ENCODE measurements around the gene CAMK2D.

CAMK2D gene

GRCh38 chr4:113525521-113525920, 236.0 kb downstream of the CAMK2D start:
- no peaks in the 10 kb centered on the region for H3K27me3 ChIP-seq (replicated peaks; ENCODE audit: control insufficient read depth, insufficient read depth, low read length)
- no peak overlapping the region for H3K4me3 ChIP-seq (replicated peaks; ENCODE audit: low read depth, low read length)
- DNase-seq (ENCODE audit: extremely low read depth, insufficient read length): no peak
- no peaks in the 10 kb centered on the region for H3K36me3 ChIP-seq (ENCODE audit: control insufficient read depth, insufficient read depth, low read length)
- TF ChIP-seq, protein P1, sequence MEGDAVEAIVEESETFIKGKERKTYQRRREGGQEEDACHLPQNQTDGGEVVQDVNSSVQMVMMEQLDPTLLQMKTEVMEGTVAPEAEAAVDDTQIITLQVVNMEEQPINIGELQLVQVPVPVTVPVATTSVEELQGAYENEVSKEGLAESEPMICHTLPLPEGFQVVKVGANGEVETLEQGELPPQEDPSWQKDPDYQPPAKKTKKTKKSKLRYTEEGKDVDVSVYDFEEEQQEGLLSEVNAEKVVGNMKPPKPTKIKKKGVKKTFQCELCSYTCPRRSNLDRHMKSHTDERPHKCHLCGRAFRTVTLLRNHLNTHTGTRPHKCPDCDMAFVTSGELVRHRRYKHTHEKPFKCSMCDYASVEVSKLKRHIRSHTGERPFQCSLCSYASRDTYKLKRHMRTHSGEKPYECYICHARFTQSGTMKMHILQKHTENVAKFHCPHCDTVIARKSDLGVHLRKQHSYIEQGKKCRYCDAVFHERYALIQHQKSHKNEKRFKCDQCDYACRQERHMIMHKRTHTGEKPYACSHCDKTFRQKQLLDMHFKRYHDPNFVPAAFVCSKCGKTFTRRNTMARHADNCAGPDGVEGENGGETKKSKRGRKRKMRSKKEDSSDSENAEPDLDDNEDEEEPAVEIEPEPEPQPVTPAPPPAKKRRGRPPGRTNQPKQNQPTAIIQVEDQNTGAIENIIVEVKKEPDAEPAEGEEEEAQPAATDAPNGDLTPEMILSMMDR (IDR thresholded peaks at IDR 0.05; ENCODE audit: insufficient read depth, low read length, poor library complexity, severe bottlenecking): no peak

DNA sequence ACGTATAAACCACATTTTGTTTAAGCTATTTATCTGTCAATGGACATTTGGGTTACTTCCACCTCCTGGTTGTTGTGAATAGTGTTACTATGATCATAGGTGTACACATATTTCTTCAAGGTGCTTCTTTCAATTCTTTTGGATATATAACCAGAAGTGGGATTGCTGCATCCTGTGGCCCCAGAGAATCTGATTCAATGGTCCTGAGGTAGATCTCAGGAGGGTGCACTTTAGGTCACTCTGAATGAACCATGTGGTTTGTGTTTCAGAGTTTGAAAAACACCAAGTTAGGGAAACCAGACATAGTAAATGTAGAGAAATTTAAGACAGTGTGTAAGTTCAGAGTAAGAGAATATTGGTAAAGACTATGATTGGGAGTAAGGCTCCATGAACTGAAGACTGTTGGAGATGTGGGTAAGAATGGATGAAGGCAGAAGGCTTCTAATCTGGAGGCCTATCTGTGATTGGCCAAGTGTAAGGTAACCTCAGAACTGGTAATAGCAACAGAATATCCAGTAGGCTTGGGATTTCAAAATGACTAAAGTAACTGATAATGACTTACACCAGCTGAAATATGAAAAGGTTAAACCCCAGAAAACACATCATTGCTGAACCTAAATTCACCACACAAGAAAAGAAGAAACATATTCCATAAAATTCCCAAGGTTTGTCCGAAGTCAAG, 236.9 kb downstream of the CAMK2D start:
- no peaks in the 10 kb centered on the region for H3K27me3 ChIP-seq (replicated peaks; ENCODE audit: control insufficient read depth, insufficient read depth, low read length)
- DNase-seq (ENCODE audit: extremely low read depth, insufficient read length): no peak
- H3K4me3 ChIP-seq (replicated peaks; ENCODE audit: low read depth, low read length): no peak overlapping the region
- TF ChIP-seq, protein P1 (IDR thresholded peaks at IDR 0.05; ENCODE audit: insufficient read depth, low read length, poor library complexity, severe bottlenecking): no peak
- no peaks in the 10 kb centered on the region for H3K36me3 ChIP-seq (ENCODE audit: control insufficient read depth, insufficient read depth, low read length)

DNA sequence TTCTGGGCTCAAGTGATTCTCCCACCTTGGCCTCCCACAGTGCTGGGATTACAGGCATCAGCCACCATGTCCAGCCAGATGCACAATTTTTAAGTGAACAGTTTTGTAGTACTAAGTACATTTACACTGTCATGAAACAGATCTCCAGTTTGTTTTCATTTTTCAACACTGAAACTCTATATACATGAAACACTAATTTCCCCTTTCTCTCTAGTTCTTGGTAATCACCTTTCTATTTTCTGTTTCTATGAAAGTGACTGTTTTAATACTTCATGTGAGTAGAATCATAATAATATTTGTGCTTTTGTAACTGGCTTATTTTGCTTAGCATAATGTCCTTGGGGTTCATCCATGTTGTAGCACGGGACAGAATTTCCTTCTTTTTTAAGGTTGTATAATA, 237.4 kb downstream of the CAMK2D start:
- no peaks in the 10 kb centered on the region for H3K27me3 ChIP-seq (replicated peaks; ENCODE audit: control insufficient read depth, insufficient read depth, low read length)
- H3K36me3 ChIP-seq (ENCODE audit: control insufficient read depth, insufficient read depth, low read length): no peaks in the 10 kb centered on the region
- peak; percentile 14 for DNase-seq (ENCODE audit: extremely low read depth, insufficient read length)
- TF ChIP-seq, protein P1 (IDR thresholded peaks at IDR 0.05; ENCODE audit: insufficient read depth, low read length, poor library complexity, severe bottlenecking): no peak
- no peak overlapping the region for H3K4me3 ChIP-seq (replicated peaks; ENCODE audit: low read depth, low read length)

- DNase-seq (ENCODE audit: extremely low read depth, insufficient read length): no peak
- Histone ChIP-seq H3K4me3 (replicated peaks; ENCODE audit: low read depth, low read length) (no peak overlapping the region), H3K27me3 (replicated peaks; ENCODE audit: control insufficient read depth, insufficient read depth, low read length) (no peaks in the 10 kb centered on the region), H3K36me3 (ENCODE audit: control insufficient read depth, insufficient read depth, low read length) (no peaks in the 10 kb centered on the region)
- TF ChIP-seq, protein P1 (IDR thresholded peaks at IDR 0.05; ENCODE audit: insufficient read depth, low read length, poor library complexity, severe bottlenecking): no peak
Measured at GRCh38 chr4:113522433-113522832, 239.1 kb downstream of the CAMK2D start.

DNA sequence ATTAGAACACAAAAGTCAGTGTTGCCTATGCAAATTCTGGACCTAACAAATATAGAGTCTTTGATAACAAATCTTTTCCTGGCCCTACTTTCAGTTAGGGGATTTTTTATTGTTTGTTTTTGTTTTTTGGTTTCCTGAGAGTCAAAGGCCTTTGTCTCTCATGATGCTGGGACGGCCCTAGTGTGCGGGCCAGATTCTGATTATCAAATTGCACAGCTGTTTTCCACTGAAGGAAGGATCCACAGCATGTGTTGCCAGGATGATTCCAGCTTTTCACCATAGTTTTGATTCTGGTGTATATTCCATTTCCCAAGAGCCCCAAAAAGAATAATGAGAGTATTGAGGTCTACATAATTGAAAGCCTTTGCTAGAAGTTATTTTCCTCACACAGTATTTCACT, 248.2 kb downstream of the CAMK2D start:
- Histone ChIP-seq H3K27me3 (replicated peaks; ENCODE audit: control insufficient read depth, insufficient read depth, low read length) (no peaks in the 10 kb centered on the region), H3K36me3 (ENCODE audit: control insufficient read depth, insufficient read depth, low read length) (peaks cover 2% of the 10 kb centered on the region; the same call in 1 of the 2 replicates), H3K4me3 (replicated peaks; ENCODE audit: low read depth, low read length) (no peak overlapping the region)
- DNase-seq (ENCODE audit: extremely low read depth, insufficient read length): no peak
- TF ChIP-seq, protein P1 (IDR thresholded peaks at IDR 0.05; ENCODE audit: insufficient read depth, low read length, poor library complexity, severe bottlenecking): no peak

- Histone ChIP-seq H3K36me3 (ENCODE audit: control insufficient read depth, insufficient read depth, low read length) (peaks cover 2% of the 10 kb centered on the region; the same call in 1 of the 2 replicates), H3K4me3 (replicated peaks; ENCODE audit: low read depth, low read length) (no peak overlapping the region)
- TF ChIP-seq, protein P1 (IDR thresholded peaks at IDR 0.05; ENCODE audit: insufficient read depth, low read length, poor library complexity, severe bottlenecking): no peak
Measured at GRCh38 chr4:113512880-113513279, 248.7 kb downstream of the CAMK2D start.

More at GRCh38 chr4:113512880-113513279, 248.7 kb downstream of the CAMK2D start:
- no peaks in the 10 kb centered on the region for H3K27me3 ChIP-seq (replicated peaks; ENCODE audit: control insufficient read depth, insufficient read depth, low read length)
- no peak for DNase-seq (ENCODE audit: extremely low read depth, insufficient read length)

Data from GM06990 (cell line).